Neural cell (in vitro differentiated cells): ENCODE measurements around the gene GHRH.

Source experiments
- EZH2 ChIP-seq: fragments of 200-600, 300-800 bp; shearing (Covaris generic), sonication (generic); IDR thresholded peaks from 2 replicates; pipeline ENCODE4 v1.6.1; 2014; ENCODE audit warnings: antibody characterized with exemption, low read length, borderline replicate concordance, mild to moderate bottlenecking; ENCODE audit not compliant: insufficient read depth, poor library complexity, severe bottlenecking
- POLR2AphosphoS5 ChIP-seq: IDR thresholded peaks from 2 replicates; pipeline ENCODE4 v1.6.1; 2012
- TF ChIP-seq, protein P1 (sequence below): fragments of 450-650 bp; IDR thresholded peaks from 2 replicates; pipeline ENCODE4 v1.5.1; 2014; ENCODE audit warnings: antibody characterized with exemption, mild to moderate bottlenecking, moderate library complexity; ENCODE audit not compliant: poor library complexity, severe bottlenecking

- TF ChIP-seq, protein P1, sequence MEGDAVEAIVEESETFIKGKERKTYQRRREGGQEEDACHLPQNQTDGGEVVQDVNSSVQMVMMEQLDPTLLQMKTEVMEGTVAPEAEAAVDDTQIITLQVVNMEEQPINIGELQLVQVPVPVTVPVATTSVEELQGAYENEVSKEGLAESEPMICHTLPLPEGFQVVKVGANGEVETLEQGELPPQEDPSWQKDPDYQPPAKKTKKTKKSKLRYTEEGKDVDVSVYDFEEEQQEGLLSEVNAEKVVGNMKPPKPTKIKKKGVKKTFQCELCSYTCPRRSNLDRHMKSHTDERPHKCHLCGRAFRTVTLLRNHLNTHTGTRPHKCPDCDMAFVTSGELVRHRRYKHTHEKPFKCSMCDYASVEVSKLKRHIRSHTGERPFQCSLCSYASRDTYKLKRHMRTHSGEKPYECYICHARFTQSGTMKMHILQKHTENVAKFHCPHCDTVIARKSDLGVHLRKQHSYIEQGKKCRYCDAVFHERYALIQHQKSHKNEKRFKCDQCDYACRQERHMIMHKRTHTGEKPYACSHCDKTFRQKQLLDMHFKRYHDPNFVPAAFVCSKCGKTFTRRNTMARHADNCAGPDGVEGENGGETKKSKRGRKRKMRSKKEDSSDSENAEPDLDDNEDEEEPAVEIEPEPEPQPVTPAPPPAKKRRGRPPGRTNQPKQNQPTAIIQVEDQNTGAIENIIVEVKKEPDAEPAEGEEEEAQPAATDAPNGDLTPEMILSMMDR: no peak
- TF ChIP-seq POLR2AphosphoS5 (no peak), EZH2 (no peak)
These were observed 42.6 kb downstream of the GHRH start for GRCh38 chr20:37218976-37219375.
